Activated CD8-positive, alpha-beta memory T cell treated with anti-CD3 and anti-CD28 coated beads, Interleukin-2, amount 50 U/mL, for 48 hours (primary cell): ENCODE results near the gene CD200.
"Not testable (repeated sequence)": the region's sequence is repeated elsewhere in the genome, so short reads cannot be mapped to it uniquely, and the experiment has no call there.

ENCODE experiments used
- DNase-seq: peaks from one replicate; pipeline ENCODE4 v3.0.0-alpha.2; 2020

Gene CD200

DNA sequence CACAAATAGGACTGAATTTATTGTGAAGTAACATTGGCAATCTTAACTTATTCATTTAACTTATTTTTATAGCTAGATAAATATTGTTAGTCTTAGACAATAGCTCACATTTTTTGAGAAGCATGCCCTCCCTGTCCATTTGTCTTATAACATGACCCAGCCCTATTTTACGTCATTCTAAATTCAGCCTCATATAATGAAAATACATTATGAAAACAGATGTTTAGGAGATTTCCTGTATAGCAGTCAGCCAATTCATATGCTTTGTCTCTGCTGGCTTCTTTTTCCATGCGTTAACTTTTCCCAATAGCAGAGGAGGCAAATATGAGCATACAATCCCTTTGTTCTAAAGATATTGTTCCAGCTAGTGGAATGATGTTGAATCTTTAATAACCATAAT lies 29.3 kb downstream of the CD200 start:
- no peak for DNase-seq

DNA sequence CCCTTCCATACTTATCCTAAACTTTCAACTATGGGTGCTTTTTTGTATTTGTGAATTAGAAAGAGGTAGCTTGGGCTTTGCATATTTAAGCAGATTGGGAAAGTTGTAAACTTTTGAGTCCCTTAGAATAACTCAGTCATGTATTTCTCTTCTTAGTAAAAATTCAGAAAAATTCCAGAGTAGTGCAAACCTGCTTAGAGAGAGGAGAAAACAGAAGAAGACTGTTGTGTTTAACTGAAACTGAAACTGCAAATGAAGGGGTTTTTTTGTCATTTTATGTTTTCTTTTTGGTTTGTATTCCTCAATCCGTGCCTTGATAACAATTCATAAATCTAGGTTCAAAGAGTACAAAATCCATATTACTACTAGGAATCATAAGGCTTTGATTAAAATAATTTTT lies 31.3 kb downstream of the CD200 start:
- no peak for DNase-seq

DNA sequence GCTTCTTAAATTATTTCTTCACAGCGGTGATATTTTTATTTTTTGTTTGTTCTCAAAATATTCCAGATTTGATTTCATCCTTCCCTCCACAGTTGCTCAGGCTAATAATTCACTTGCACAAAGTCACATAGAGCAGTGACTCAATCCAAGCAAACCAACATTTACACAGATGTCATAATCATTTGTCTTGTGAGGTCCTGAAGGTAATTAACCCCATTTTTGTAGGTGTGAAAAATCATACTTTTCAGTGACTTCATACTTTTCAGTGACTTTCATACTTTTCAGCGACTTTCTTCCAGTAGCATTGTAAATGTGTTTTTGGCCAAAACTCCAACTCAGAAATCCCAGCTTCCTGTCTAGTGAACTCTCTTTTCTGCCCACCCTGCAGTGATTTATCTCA lies 32.1 kb downstream of the CD200 start:
- DNase-seq = no peak

DNA sequence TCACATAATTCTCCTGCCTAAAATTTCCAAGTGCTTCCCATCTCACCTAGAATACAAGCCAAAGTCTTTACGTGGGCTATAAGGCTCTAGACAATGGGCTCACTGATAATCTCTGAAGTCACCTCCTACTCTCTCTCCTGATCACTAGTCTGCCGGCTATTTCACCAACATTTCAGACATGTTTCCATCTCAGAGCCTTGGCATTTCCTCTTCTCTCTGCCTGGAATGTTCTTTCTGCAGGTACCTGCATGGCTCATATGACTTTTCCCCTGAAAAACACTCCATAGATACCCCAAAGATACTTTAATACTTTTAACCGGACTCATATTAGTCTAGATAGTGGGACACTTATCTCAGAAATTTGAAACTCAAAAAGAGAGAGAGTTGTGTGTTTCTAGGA lies 32.7 kb downstream of the CD200 start:
- no peak for DNase-seq

DNA sequence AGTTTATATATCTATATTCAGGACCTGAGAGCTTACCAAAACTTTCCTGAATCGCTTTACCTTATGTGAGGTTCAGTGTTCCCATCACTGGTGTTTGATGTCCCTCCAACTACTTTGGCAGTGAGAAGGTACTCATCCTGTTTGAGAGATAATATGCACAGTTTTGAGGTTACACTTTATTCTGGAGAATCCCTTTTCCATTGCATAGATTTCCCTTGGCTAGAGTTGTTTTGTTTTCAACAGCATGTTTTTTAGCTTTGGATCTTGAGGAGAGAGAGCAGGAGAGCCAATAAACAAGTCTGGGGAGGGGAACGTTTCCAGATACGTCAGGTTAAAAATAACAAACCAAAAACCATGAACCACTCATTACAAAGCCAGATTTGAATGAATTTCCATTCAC lies 33.6 kb downstream of the CD200 start:
- DNase-seq = no peak

DNA sequence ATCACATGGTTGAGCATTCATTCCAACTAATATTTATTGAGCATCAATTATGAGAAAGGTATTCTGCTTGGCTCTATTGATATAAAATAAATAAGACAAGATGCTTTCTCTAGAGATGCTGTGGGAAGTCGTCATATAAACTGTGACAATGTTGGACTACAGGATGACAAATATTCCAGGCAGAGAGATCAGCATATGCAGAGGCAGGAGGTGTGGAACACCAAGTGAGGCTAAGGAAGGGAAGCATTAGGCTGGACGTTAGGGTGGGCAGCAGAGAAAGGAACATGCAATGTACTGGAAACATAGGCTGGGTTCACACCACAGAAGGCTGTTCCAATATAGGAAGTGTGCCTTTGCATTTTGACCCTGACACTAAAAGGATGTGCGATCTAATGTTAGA lies 38.6 kb downstream of the CD200 start:
- no peak for DNase-seq

DNA sequence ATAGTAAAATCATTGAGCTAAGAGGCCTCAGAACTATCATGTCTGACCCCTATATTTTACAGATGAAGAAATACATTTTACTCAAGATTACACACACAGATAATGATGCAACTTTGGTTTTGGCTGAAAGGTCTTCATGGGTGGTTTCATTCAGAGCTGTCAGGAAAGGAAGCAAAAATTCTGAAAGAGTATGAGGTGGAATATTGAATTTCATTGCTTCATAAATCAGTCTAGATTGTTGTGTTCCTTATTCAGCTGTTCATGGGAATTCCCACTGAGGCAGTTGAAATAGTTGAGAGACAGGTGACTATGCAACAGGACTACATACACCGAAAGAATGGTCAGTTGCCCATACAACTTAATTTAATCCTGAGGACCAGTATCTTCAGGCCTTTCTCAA lies 39.4 kb downstream of the CD200 start:
- no peak for DNase-seq

DNA sequence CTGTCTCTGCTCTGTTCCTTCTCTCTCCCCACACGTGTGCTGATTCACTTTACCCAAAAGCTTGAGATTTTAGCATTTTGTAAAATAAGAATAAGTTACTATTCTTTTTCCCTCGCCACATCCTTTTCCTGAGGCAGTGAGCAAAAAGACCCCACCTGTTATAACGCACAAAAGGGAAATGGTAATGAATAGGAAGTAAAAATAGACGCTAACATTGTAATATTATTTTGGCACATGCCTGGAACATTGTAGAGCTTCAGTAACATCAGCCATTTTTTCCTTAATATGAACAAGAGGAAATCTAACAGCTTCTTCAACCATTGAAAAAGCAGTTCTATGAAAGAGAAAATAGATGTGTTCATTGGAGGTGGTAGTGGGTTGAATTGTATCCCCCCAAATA lies 40.5 kb downstream of the CD200 start:
- no peak for DNase-seq

DNA sequence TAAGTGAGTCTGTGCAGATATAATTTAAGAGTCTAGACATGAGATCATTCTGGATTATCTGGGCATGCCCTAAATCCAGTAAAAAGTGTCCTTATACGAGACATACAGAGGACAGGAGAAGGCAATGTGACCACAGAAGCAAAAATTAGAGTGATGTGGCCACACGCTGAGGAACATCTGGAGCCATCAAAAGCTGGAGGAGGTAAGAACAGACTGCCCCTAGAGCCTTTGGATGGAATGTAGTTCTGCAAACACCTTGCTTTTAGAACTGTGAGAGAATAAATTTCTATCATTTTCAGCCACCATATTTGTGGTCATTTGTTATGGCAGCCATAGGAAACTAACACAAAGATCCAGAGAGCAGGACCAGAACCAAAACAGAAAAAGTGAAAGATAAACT lies 41.0 kb downstream of the CD200 start:
- DNase-seq = no peak

DNA sequence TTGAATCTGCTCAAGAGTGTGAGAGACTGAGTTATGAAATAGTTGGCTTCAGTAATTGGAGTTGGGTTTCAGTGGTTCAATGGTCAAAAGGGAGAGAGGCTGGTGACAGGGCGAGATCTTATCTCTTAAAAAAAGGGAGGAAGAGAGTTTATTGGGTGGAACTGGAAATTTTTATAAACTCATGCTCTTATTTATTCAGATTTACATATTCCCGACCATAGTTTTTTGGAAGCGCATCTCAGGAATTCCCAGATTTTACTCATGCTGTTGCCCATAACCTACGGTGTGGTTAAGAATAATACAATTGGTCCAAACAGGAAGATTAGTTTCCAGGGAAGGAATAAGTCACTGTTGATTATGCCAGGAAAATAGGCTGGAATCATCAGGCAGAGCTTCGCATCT lies 41.4 kb downstream of the CD200 start:
- DNase-seq = no peak

DNA sequence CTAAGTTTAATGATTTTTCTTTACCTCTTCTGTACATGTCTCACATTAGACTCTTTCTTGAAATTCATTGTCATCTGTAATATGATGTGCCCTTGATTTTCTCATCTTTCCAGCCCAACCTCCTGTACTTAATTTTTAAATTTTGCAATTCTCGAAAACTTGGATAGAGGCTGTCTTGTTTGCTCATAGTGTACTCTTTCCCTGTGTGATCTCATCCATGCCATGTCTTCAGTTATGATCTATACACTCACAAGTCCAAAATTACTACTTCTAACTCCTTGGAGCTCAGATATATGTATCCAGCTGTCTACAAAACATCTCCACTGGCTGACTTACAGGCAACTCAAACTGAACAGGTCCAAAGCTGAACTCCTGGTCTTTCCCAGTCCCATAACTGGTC lies 42.2 kb downstream of the CD200 start:
- DNase-seq = no peak

DNA sequence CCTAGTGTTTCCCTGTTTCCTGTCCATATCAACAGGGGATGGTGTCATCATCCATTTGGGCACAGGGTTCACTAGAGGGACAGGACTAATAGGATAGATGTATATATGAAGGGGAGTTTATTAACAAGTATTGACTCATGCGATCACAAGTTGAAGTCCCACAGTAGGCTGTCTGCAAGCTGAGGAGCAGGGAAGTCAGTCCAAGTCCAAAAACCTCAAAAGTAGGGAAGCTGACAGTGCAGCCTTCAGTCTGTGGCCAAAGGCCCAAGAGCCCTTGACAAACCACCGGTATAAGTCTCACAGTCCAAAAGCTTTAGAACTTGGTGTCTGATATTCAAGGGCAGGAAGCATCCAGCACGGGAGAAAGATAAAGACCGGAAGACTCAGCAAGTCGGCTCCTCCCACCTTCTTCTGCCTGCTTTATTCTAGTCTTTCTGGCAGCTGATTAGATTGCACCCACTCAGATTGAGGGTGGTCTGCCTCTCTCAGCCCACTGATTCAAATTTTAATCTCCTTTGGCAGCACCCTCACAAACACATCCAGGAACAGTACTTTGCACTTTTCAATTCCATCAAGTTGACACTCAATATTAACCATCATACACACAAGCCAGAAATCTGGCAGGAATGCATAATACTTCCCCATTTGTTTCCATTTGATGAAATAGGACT lies 43.4 kb downstream of the CD200 start:
- no peak for DNase-seq

DNA sequence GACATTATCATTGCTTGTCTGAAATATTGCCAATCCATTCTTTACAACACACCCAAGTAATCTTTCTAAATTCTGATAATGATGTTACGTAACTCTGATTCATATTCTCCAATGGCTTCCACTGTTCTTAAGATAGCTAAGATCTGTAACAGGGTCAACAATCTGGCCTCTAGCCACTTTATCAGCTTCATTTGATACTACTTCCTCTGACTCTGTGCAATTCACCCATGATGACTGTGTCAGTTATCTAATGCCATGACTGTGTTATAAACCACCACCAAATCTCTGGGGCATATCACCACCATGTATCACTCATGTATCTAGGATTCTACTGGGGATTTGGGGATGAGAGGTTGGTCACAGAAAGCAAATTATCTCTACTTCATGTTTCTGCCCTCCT lies 44.0 kb downstream of the CD200 start:
- DNase-seq = no peak

DNA sequence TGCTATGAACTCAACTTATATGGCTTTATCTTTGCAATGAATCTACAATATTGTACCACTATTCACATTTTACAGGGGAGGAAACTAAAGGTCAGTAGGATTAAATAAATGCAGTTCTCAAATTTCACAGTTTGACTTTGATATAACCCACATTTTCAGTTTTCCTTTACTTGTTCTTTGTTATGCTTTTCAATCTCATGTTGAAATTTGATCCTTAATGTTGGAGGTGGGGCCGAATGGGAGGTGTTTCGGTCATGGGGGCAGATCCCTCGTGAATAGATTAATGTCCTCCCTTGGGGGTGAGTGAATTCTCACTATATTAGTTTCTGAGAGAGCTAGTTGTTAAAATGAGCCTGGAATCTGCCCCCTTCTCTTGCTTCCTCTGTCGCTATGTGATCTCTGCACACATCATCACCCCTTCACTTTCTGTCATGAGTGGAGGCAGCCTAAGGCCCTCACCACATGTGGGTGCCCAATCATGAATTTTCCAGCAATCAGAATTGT lies 44.7 kb downstream of the CD200 start:
- no peak for DNase-seq

DNA sequence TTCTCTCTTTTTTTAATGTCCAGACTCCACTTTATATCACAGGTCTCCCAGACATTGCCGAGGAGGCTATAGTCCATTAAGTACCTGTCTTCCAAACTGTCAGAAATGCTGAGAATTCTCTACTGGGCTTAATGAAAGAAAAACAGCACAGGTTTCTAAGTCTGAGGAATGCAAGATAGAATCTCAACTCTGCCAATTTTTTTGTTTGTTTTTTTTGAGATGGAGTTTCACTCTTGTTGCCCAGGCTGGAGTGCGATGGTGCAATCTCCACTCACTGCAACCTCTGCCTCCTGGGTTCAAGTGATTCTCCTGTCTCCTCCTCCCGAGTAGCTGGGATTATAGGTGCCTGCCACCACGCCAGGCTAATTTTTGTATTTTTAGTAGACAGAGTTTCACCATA lies 45.4 kb downstream of the CD200 start:
- DNase-seq = not testable (repeated sequence)

DNA sequence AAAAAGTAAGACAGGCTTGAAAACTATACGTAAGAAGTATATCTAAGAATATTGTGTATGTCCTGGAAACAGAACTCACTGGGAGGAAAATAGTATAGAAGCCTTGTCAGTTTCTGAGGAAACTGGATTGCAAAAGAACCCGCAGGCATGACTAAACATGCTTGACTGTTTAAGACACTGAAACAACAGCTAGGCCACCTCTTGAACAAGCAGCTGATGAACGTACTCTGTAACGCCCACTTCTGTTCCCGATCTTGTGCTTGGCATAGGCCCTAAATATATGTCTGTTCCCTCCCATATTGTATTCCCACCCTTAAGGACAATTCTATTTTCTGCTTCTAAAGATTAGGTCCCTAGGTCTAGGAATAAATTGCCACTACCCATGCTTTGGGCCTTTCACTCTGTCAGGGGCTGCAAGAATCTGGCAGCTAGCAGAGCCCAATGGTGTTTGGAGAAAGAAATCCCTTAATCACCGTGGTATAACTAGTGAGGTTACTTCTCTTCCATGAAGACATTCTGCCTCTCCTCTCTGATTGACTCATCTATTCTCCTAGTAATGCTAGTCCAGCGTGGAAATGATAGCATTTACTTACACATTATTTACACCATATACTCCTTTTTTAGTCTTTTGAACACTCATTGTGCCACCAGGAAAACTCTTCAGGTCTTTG lies 46.2 kb downstream of the CD200 start:
- DNase-seq = no peak

DNA sequence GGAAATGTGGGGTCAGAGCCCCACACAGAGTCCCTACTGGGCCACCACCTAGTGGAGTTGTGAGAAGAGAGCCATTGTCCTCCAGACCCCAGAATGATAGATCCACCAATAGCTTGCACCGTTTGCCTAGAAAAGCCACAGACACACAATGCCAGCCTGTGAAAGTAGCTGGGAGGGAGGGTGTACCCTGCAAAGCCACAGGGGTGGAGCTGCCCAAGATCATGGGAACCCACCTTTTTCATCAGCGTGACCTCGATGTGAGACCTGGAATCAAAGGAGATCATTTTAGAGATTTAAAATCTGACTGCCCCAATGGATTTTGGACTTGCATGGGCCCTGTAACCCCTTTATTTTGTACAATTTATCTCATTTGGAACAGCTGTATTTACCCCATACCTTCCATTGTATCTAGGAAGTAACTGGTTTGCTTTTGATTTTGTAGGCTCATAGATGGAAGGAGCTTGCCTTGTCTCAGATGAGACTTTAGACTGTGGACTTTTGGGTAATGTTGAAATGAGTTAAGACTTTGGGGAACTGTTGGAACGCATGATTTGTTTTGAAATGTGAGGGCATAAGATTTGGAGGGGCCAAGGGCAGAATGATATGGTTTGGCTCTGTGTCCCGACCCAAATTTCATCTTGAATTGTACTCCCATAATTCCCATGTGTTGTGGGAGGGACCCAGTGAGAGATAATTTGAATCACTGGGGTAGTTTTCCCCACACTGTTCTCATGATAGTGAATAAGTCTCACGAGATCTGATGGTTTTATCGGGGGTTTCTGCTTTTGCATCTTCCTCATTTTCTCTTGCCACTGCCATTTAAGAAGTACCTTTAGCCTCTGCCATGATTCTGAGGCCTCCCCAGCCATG lies 49.0 kb downstream of the CD200 start:
- DNase-seq = no peak

DNA sequence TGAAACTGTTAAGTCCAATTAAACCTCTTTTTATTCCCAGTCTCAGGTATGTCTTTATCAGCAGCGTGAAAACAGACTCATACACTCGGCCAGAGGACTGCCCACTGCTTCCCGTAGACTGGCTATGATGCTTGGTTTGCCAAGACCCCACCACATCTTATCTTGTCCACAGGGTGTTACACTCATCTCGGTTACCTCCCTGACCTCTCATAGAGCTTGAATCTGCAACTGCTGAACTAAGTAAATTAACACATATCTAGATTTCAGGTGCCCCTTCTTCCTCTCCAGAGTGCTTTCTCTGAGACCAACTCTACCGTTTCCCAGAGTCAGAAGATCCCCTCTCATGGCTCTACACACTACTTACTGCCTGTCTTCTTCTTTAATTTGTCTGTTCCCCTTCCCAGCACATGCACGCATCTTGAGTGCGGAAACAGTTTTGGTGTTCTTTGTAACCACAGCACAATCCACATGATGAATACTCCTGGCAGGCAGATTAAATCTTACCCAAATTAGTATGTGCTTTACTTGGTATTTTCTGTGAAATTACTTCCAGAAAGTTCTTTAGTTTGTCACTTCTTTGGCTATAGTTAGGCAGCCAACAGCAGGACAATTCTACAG lies 49.7 kb downstream of the CD200 start:
- DNase-seq = no peak

DNA sequence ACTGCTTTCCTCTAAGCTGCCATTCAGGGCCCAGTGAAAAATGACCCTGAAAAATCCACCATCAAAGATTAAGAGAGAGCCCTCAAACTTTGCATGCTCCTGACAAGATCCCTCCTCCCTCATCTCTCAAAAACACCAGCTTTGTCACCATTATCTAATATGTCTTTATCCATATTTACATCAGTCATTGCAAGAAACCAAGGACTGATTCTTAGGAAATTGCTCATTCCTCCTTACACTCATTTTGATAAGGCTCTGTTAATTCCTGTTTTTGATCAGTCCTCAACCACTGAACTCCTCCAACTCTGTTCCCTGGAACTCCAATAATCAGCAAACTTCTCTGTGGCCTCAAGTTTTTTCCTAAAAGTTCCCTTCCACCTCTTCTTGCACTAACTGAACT lies 51.8 kb downstream of the CD200 start:
- no peak for DNase-seq

DNA sequence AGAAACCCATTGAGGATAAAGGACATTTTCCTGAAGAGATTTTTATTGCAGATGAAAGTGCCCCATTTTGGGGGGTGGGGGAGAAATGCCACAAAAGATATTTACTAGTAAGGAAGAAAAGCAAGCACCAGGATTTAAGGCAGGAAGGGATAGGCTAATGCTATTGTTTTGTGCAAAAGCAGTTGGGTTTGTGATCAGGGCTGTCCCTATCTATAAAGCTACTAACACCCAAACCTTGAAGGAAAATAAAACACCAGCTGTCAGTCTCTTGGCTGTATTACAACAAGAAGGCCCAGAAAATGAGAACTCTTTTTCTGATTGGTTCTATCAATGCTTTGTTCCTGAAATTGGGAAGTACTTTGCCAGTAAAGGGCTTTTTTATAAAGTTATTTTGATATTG lies 56.0 kb downstream of the CD200 start:
- no peak for DNase-seq

DNA sequence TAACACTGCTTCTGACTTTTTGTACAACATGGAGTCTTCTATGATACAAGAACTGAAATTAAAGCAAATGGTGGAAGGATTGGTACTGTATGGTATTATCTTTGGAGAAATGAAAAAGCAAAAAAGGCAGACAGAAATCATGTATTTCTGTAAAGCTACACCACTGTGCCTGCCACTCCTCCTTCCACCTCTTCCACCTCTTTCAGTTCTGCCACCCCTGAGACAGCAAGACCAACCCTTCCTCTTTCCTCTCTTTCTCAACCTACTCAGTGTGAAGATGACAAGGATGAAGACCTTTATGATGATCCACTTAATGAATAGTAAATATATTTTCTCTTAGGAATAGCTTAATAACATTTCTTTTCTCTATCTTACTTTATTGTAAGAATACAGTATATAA lies 57.0 kb downstream of the CD200 start:
- no peak for DNase-seq

DNA sequence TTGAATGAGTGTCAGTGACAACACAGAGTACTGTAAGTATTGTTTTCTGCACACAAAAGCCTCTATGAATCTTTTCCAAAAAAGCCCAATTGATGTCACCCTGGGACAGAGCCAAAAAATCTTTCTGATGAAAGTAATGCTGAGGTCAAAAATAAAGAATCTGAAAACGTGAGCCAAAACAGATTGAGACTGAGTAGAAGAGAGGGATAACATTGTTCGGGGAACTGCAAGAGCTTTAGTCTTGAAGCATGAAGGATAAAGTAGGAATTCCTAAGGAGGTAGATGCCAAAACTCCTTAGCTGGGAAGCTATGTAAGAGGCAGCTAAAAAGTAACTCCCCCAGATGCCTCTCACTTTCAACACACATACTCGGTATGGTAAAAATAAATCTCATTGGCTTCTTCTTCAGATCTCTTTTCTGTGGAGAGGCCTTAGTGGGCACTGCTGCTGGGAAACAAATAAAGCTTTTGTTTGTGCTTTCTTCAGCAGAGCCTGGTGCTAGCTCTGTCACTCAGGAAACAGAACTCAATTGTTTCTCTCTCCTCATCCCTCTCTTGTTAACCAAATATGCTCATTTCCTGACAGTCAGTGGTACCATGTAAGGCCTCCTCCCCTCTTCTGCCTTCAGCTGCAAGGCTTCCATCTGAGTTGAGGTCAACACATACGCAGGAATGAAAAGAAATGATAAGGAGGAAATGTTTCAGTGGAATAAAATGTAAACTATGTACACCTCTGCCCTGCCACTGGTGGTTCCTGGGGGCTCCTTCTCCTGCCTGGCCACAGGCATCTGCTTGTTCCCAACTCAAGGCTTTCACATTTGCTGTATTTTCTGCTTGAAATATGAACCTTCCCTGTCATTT lies 58.1 kb downstream of the CD200 start:
- DNase-seq = no peak

DNA sequence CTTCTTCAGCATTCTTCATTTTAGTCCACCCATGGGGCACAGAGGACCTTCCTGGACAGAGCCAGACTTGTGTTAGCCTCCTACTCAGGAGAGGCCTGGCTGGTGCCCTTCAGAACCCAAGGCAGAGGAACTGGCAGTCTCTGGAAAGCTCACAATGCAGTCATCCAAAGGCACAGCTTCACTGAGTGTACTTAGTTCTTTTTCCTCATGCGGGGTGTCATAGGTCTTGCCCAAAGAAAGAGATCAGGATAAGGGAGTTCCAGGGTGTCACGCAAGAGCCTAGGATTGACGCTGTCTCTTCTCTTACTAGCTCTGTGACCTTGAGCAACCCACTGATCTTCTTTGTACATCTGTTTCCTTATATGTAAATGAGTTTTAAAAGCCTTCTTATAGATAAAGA lies 58.7 kb downstream of the CD200 start:
- DNase-seq = no peak
